Measurements from ENCODE around the gene SMIM24. TPM values are rescaled to one million over a fixed set of nuclear protein-coding genes. Genes with fewer than 3 reads are reported as not detected.
A peak's percentile ranks its signal among the peaks of the same experiment; 100 is the strongest.
"Not testable (repeated sequence)": the region's sequence is repeated elsewhere in the genome, so short reads cannot be mapped to it uniquely, and the experiment has no call there.

Gene SMIM24
- total RNA-seq: not detected
- long read RNA-seq: 0 reads

DNA sequence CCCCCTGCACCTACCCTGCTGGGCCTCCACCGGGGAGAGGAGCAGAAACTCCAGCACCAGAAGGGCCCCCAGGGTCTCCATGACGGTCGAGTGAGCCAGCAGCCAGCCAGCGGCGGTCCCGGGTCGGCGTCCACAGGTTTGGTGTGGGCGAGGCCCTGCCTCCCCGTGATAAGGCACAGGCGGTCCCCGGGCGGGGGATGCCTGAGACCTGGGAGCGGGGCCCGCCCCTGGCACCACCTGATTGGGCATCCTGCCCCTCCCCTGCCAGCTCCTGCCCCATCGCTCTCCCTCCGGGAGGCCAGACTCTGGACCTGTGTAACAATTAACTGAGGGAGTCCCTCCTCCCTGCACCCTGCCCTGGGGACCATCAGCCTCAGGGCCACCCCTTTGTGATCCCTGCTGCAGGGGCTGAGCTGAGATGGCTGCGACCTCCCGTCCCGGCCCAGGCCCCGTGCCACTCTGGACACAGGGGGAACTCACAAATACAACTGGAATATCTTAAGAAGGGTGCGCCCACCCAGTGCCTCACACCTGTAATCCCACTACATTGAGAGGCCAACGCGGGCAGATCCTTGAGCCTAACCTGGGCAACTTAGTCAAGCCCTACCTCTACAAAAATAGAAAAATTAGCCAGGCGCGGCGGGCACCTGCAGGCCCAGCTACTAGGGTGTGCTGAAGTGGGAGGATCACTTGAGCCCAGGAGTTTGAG is at the start of gene SMIM24:
TSS of gene SMIM24 (minus strand) at position 143 of the 709 bp plus-strand sequence. CDS start at position 81, 62 bp downstream.
- ATAC-seq (no peak), DNase-seq (no peak)
- intact Hi-C loops (cut with DNase I): no loop called here

DNA sequence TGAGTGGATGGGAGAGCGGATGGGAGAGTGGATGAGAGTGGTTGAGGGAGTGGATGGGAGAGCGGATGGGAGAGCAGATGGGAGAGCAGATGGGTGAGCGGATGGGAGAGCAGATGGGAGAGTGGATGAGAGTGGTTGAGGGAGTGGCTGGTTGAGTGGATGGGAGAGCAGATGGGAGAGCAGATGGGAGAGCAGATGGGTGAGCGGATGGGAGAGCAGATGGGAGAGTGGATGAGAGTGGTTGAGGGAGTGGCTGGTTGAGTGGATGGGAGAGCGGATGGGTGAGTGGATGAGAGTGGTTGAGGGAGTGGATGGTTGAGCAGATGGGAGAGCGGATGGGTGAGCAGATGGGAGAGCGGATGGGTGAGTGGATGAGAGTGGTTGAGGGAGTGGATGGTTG is 49.0 kb upstream of the SMIM24 start:
- ATAC-seq; DNase-seq; intact Hi-C loops (cut with DNase I): not testable (repeated sequence)

DNA sequence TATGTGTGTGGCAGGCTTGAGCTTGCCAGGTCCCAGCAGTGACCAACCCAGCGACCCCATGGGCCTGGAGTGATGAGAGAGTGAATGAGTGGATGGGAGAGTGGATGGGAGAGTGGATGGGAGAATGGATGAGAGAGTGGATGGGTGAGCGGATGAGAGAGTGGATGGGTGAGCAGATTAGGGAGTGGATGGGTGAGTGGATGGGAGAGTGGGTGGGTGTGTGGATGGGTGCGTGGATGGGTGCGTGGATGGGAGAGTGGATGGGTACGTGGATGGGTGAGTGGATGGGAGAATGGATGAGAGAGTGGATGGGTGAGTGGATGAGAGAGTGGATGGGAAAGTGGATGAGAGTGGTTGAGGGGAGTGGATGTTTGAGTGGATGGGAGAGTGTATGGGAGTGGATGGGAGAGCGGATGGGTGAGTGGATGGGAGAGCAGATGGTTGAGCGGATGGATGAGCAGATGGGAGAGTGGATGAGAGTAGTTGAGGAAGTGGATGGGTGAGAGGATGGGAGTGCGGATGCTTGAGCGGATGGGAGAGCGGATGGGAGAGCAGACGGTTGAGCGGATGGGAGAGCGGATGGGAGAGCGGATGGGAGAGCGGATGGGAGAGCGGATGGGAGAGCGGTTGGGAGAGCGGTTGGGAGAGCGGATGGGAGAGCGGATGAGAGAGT is 48.4 kb upstream of the SMIM24 start:
- intact Hi-C loops (cut with DNase I): no loop called here
- ATAC-seq: no peak
- DNase-seq: no peak

DNA sequence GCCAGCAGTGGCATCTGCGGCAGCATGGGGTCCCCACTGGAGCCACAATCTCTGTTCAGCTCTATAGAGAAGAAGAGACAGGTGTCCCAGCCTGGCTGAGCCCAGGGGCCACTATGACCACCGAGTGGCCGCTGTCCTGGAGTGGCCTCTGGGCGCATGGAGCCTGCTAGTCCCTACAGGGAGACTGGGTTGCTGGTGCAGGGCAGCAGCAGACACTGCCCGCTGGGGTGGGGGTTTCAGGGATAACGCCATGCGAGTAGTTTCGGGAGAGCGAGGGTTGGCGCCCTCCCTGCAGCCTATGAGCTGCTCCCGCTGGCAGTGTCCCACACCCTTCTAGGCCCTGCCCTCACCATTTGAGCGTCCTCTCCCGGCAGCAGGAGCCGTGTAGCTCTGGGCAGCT is 47.8 kb upstream of the SMIM24 start:
- DNase-seq (no peak), ATAC-seq (no peak)
- intact Hi-C loops (cut with DNase I): no loop called here

DNA sequence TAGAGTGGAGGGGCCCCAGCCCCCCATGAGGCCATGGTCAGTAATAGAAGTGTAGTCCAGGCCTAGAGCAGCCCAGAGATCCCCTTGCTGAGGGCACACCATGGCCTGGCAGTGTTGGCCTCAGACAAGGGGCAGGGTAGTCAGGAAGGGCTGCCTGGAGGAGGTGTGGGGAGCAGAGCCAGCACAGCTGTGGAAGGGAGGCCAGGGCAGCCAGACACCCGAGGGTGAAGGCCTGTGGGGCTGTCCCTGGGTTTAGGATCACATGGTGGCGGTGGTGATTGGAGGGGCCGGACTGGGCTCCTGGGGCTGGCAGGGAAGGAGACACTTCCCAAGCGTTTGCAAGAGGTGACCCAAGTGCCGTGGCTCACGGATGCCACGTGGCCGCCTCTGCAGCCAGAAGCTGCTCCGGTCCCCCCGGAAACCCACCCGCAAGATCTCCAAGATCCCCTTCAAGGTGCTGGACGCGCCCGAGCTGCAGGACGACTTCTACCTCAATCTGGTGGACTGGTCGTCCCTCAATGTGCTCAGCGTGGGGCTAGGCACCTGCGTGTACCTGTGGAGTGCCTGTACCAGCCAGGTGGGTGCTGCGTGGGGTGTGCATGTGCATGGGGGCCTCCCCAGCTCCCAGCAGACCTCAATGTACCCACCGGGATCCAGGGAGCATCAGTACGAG is 47.0 kb upstream of the SMIM24 start:
- intact Hi-C loops (cut with DNase I): no loop called here
- no peak for ATAC-seq
- DNase-seq: no peak

DNA sequence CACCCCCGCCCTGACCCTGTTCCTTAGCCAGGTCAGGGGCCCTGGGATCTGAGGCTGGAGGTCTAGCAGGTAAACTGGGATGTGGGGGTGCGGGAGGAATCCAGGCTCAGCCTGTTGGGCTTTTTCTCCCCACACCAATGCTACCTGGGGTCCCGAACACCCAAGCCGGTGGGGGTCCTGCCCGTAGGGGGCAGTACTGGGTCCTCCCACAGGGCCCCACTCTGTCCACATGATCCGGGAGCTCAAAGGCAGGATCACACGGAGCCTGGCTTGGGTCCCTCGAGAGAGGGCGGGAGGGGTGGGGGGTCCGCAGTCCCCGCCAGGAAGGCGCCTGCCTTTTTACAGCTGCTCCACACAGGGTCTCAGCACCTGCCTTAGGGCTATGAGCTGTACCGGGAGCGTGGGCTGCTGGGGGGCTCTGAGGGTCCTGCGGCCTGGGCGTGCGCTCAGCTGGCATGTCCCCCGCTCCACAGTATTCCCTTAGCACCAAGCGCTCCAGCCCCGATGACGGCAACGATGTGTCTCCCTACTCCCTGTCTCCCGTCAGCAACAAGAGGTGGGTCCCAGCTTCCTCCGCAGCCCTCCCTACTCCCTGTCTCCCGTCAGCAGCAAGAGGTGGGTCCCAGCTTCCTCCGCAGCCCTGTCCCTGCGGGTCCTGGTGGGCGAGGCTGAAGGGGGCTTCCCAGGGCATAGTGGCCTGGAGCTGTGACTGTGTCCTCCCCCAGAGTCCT is 46.3 kb upstream of the SMIM24 start:
- ATAC-seq: no peak
- intact Hi-C loops (cut with DNase I): no loop called here
- no peak for DNase-seq

DNA sequence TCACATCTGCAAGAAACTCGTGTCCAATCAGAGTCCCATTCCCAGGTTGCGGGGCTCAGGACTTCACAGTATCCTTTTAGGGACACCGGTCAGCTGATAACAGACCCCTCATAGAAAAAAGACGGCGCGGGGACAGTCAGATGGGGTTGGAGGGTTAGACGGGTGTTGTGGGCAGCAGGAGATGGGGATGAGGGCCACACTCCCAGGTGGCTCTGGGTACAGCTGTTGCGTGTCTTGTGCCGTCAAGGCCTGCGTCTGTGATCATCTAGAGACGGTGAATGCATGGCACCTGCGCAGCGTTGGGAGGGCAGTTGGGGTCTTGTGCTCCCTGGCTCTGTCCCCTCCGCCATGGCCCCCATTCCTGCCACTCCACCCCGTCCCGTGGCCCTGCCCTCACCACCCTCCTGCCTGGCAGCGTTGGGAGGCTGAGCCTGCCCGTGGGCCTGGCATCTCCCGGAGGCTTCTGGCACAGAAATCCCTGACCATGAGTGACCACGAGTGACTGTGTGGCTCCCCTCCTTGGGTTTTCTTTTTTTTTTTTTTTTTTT is 44.7 kb upstream of the SMIM24 start:
- DNase-seq (no peak), ATAC-seq (no peak)
- intact Hi-C loops (cut with DNase I): no loop called here

DNA sequence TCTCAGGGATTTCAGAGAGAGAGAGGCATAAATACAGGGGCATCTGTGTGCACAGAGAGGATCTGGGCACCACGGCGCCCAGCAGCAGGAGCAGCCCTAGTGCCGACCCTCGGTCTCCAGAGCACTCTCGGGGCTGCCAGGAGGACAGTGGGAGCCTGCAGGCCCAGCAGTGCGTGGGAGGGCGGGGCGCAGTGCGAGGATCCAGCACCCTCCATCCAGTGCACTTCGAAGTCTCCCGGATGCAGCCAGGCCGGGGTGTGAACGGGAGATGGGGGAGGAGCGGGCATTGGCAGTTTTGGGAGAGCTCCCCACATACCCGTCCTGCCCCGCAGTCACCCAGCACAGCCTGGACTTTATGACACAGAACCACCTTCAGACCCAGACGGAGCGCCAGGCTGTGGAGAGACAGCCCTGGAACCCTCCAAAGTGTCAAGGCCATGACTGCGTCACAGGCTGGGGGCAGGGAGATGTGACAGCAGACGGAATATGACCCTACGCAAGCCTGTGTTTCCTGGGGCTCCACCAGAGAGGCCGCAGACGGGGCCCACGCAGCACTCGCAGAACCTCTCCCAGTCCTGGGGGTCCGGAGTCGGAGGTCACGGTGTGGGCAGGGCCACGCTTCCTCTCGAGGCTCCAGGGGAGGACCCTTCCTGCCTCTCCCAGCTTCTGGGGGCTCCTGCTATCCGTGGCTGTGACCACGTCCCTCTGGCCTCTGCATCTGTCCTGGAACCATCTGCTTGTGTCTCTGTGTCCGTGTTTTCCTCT is 43.9 kb upstream of the SMIM24 start:
- ATAC-seq: no peak
- intact Hi-C loops (cut with DNase I): no loop called here
- DNase-seq: no peak

DNA sequence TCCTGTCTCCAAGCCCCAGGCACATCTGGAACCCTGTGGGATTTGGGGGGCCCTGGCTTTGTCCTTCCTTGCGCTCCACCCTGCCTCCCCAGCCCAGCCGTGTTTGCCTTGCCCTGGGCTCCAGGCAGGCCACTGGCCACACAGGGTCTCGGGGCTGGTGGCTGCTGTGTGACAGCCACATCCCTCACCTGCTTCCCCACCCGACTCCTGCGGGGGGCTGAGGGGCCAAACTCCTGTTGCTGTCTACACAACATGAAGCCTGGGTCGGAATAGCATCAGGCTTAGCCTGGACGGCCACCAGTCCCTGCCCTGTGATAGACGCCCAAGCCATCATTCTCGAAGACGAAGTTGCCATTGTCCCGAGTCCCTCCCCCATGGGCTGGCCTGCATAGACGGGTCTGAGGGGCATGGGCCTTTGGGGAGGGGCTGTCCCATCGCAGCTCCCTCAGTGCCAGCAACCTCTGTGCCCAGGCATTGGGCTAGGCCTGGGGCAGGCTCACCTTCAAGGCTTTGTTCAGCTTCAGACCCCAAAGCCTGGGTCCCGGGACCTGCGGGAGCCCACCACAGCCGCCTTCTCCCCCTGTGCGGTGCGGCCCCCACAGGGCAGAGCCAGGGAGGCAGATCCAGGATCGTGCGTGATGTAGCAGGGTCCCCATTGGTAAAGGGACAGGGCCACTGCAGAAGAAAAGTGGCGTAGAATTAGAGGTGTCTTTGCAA is 43.2 kb upstream of the SMIM24 start:
- no peak for DNase-seq
- no peak for ATAC-seq
- intact Hi-C loops (cut with DNase I): no loop called here

DNA sequence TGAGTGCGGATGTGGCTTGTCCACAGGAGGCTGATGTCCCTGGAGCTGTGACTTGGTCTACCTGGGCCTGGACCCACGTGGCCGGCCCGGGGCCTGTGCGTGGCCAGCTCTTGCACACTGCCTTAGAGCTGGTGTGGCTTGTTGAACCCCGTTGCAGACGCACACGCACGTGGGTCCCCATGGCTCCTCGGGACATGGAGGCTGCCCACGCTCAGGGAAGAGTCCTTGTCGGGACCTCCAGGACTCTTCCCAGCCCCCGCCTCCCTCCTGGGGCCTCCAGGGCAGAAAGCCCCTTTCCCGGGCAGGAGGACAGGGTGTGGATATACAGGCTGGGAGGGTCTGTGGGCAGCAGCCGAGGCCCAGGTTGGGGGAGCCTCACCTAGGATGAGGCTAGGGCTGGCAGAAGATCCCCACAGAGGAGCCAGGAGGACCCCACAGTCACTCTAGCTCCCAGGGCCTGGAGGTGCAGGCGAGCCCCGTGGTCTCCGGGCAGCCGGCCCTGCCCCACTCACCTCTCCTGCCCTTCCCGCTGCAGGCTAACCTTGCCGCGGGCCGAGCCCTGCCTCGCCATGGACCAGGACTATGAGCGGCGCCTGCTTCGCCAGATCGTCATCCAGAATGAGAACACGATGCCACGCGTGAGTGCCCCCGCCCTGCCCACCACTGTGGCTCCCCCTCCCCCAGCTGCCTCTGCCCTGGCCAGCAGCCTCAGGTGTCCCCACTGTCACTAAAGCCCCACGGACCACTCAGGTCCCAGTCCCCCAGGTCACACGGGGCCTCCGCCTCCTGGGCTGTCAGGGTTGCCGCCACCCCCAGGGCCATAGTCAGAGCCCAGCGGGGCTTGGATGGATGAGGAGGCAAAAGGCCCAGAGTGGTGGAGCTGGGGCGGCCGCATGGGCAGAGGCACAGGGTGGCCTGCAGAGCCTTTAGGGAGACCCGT is 42.4 kb upstream of the SMIM24 start:
- no peak for DNase-seq
- no peak for ATAC-seq
- intact Hi-C loops (cut with DNase I): no loop called here

DNA sequence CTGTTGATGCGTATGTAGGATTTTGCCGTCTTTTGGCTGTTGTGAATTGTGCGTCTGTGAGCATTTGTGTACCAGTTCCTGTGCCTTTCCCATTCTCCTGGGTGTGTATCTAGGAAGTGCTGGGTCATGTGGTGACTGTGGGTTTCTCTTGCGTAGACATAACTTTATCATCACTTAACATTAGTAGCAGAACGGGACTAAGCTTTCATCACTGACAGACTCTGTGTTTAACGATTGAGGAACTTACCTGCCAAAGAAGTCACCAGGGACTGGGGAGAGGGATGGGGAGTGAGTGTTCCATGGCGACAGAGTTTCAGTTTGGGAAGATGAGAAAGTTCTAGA is 40.8 kb upstream of the SMIM24 start:
- no peak for ATAC-seq
- DNase-seq: no peak
- intact Hi-C loops (cut with DNase I): no loop called here

DNA sequence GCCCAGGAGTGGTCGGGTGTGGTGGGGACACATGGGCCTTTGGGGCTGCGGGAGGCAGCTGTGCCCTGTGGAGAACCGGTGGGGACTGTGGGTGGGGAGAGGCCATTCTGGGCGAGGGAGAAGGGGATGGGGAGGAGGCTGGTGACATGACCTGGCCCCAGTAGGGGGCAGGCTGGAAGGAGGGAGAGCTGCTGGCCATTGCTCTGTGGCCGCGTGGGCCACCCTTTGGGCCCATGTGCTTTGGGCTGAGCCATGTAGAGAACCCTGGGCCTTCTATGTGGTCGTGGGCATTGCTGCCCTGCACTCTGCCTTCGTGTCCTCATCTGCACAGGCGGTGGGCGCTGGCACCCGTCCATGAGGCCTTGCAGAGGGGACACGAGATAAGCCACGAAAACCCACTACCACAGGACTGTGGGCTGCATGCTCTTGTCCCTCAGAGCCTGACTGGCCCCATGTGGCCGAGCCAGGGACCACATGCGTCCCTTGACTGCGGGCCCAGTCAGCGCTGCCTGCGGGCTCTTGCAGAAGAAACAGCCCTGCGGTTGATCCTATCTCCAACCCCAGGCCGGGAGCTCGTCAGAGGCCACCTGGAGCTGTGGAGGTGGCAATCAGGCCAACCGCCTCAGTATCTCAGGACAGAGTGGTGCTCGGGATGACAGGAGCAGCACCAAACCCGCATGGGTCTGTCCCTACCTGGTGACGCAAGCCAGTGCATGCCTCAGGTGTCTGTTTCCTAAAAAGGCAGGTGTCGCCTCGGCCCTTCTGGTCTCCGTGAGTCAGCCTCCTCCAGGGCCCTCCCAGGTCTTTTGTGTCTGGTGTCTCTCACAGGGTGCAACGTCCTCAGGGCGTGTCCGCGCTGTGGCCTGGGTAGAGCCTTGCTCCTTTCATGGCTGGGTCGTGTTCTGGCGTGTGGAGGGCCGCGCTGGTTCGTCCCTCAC is 40.1 kb upstream of the SMIM24 start:
- intact Hi-C loops (cut with DNase I): no loop called here
- no peak for DNase-seq
- peak in 1 of 2 donors; percentile 12 for ATAC-seq

DNA sequence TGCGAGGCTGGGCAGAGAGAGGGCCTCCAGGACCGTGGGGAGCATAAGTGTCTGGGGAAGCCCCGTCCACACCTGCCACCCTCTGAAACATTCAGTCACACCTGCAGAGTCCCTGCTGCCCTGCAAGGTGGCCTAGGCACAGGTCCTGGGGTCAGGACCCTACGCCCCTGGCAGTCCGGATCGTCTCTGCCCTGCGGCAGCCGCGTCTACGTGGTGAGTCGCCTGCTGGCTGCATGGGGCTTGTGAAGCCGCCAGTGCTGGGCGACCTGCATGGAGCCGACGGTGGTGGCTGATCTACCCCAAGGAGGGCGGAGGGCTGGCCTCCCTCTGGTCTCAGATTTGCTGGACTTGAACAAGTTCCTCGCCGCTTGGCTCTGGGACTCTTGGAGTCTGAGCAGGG is 38.8 kb upstream of the SMIM24 start:
- intact Hi-C loops (cut with DNase I): no loop called here
- no peak for ATAC-seq
- no peak for DNase-seq

DNA sequence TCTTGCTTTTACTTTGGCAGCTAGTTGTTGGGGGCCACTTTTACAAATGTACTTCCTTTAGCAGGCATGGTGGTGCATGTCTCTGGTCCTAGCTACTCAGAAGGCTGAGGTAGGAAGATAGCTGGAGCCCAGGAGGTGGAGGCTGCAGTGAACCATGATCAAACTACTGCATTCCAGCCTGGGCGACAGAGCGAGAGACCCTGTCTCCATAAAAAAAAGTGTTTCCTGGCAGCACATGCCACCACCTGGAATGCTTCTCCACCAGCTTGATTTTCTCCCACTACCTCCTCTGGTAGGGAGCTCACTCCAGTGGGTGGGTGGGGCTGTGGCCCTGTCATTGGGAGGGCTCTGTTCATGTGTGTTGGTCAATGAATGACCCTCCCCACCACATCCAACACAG is 38.3 kb upstream of the SMIM24 start:
- intact Hi-C loops (cut with DNase I): no loop called here
- ATAC-seq (no peak), DNase-seq (no peak)

DNA sequence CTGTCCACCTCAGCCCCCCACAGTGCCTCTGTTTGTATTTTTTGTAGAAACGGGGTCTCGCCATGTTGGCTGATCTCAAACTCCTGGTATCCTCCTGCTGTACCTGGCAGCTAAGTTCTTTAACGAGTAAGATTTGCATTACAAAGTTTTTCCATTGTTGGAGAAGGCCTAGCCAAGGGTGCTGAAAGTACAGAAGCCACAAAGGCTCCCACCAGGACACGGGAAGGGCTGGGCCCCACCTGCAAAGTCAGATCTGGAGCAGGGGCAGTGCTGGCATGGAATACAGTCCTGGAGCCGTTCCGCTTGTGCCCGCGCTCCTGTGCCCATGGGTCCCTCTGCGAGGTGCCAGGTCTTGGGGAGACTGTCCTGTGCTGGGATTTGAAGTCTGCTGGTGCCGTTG is 37.9 kb upstream of the SMIM24 start:
- intact Hi-C loops (cut with DNase I): no loop called here
- DNase-seq (no peak), ATAC-seq (no peak)

DNA sequence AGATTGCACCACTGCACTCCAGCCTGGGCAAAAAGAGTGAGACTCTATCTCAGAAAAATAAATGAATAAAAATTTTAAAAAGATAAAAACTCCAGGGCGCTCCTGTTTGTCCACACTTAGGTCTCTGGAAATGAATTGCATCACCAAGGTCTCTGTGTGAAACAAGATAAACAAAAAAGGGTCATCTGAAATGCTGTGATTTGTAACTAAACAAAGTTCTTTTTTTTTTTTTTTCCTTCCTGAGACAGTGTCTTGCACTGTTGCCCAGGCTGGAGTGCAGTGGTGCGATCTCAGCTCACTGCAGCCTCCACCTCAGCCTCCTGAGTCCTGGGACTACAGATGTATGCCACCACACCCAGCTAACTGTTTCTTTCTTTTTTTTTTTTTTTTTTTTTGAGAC is 37.3 kb upstream of the SMIM24 start:
- DNase-seq: no peak
- ATAC-seq: no peak

More for the DNA sequence above, 37.3 kb upstream of the SMIM24 start:
- intact Hi-C loops (cut with DNase I): no loop called here

All from left cardiac atrium (tissue), 4 donors.